K562 (cell line): ENCODE results near the gene MS4A8. TPM values are rescaled to one million over a fixed set of nuclear protein-coding genes. Genes with fewer than 3 reads are reported as not detected.

Experiments
- KLF16 ChIP-seq: IDR thresholded peaks from 2 replicates; pipeline ENCODE4 v1.6.1; 2016; ENCODE audit warnings: antibody characterized with exemption
- KLF6 ChIP-seq: fragments of 250-450 bp; sonication (Bioruptor Pico); IDR thresholded peaks from 2 replicates; pipeline ENCODE4 v1.4.0; 2020; ENCODE audit warnings: mild to moderate bottlenecking, moderate library complexity, borderline replicate concordance
- MAFF ChIP-seq: IDR thresholded peaks from 2 replicates; pipeline ENCODE4 v1.6.1; 2012; ENCODE audit warnings: low read length, improper control_type of control experiment
- NFE2 ChIP-seq: IDR thresholded peaks from 2 replicates; pipeline ENCODE4 v1.6.1; 2014; ENCODE audit warnings: antibody characterized with exemption, low read depth
- NFIX ChIP-seq: fragments of 250-450 bp; sonication (Bioruptor Pico); IDR thresholded peaks from 2 replicates; pipeline ENCODE4 v1.4.0; 2020; ENCODE audit warnings: low read depth, mild to moderate bottlenecking, moderate library complexity
- RAD51 ChIP-seq: fragments of 450-650 bp; IDR thresholded peaks from 2 replicates; pipeline ENCODE4 v1.7.1; 2016; ENCODE audit warnings: low read depth, mild to moderate bottlenecking, borderline replicate concordance
- RERE ChIP-seq: sonication (generic); formaldehyde crosslinking; IDR thresholded peaks from 2 replicates; pipeline ENCODE4 v1.8.0; 2023; ENCODE audit warnings: missing genetic modification reagents, mild to moderate bottlenecking, borderline replicate concordance
- SIX5 ChIP-seq, 2 experiments: IDR thresholded peaks; 2 replicates each; pipeline ENCODE4 v1.6.1; 2011; ENCODE audit warnings: low read length in 2 of 2, borderline replicate concordance in 1 of 2, low read depth in 1 of 2, mild to moderate bottlenecking in 1 of 2, moderate library complexity in 1 of 2; ENCODE audit not compliant: insufficient read depth in 1 of 2
- SMAD1 ChIP-seq: fragments of 150-350 bp; IDR thresholded peaks from 2 replicates; pipeline ENCODE4 v1.6.1; 2014; ENCODE audit warnings: low read length, low read depth; ENCODE audit not compliant: partially characterized antibody
- SMC3 ChIP-seq: conservative IDR thresholded peaks from 2 replicates; pipeline ENCODE4 v1.6.1; 2011; ENCODE audit warnings: low read depth, low read length, improper control_type of control experiment; ENCODE audit not compliant: insufficient read depth
- SRSF7 ChIP-seq: fragments of 200-400 bp; formaldehyde crosslinking; optimal IDR thresholded peaks from 2 replicates; pipeline ENCODE3; 2017; ENCODE audit warnings: mild to moderate bottlenecking, low read depth, low read length
- TBP ChIP-seq: optimal IDR thresholded peaks from 2 replicates; pipeline ENCODE3; 2011; ENCODE audit warnings: low read depth, low read length, improper control_type of control experiment
- TCF3 ChIP-seq: sonication (generic); formaldehyde crosslinking; IDR thresholded peaks from 2 replicates; pipeline ENCODE4 v1.4.0; 2020; ENCODE audit warnings: mild to moderate bottlenecking, missing genetic modification reagents
- THRA ChIP-seq: fragments of 450-650 bp; IDR thresholded peaks from 2 replicates; pipeline ENCODE4 v1.6.1; 2017; ENCODE audit warnings: mild to moderate bottlenecking, moderate library complexity
- ZBTB17 ChIP-seq: fragments of 450-650 bp; formaldehyde crosslinking; IDR thresholded peaks from 2 replicates; pipeline ENCODE4 v1.4.0; 2020; ENCODE audit warnings: mild to moderate bottlenecking
- ZFPM2 ChIP-seq: fragments of 250-450 bp; sonication (Bioruptor Pico); IDR thresholded peaks from 2 replicates; pipeline ENCODE4 v1.5.1; 2022; ENCODE audit warnings: mild to moderate bottlenecking
- ZNF165 ChIP-seq: fragments of 250-450 bp; sonication (Bioruptor Pico); IDR thresholded peaks from 2 replicates; pipeline ENCODE4 v1.4.0; 2020; ENCODE audit warnings: borderline replicate concordance
- ZNF174 ChIP-seq: fragments of 250-450 bp; sonication (Bioruptor Pico); IDR thresholded peaks from 2 replicates; pipeline ENCODE4 v1.4.0; 2020; ENCODE audit warnings: mild to moderate bottlenecking
- ZNF584 ChIP-seq: fragments of 200-800 bp; sonication (Bioruptor generic); IDR thresholded peaks from 2 replicates; pipeline ENCODE4 v1.6.1; 2016; ENCODE audit warnings: low read depth, mild to moderate bottlenecking, missing genetic modification characterization, missing compliant biosample characterization
- polyA plus RNA-seq, 8 experiments: library from polyadenylated mRNA; depleted of rRNA in 4 of 8; stranded (reverse) in 5 of 8; unstranded in 3 of 8; fragments of >200 nt; fragmentation: Nextera tagmentation in 2 of 8; fragmentation: Illumina TruSeq in 1 of 8; extraction: Ambion mirVana in 2 of 8; extraction: Trizol in 1 of 8; gene quantifications; 2 replicates each; pipeline versions ENCODE4 v1.2.1 to v1.2.3, GENCODE V29; 2011 to 2014; ENCODE audit warnings: inconsistent platforms in 1 of 8, missing spikeins in 1 of 8
- total RNA-seq, 7 experiments: library from RNA; depleted of rRNA in 6 of 7; stranded (reverse); fragments of >200 nt in 6 of 7; fragmentation: Illumina TruSeq in 2 of 7; extraction: Trizol in 2 of 7; gene quantifications; 2 replicates each; pipeline versions ENCODE4 v1.2.1 to v1.2.3, GENCODE V29; 2011 to 2021; ENCODE audit warnings: low replicate concordance in 1 of 7

Gene MS4A8
- total and polyA plus RNA-seq, 9 of the 15 experiments (the other 6 are each of a cell fraction or from before 2014, with no cell fraction given): not detected

- TF ChIP-seq MAFF (peak; percentile 59; the same call in 1 of the 2 replicates), ZFPM2 (CRISPR knock-in tag) (no peak), SIX5 (IDR thresholded peaks at IDR 0.05; ENCODE audit: borderline replicate concordance in 1 of 2, insufficient read depth in 1 of 2, low read depth in 1 of 2, low read length in 2 of 2) (no peak), SMAD1 (no peak), ZNF174 (CRISPR knock-in tag) (no peak), KLF6 (CRISPR knock-in tag) (no peak), TBP (no peak), KLF16 (no peak), ZBTB17 (CRISPR knock-in tag) (no peak), NFIX (CRISPR knock-in tag) (no peak), RAD51 (peak; percentile 93), TCF3 (CRISPR knock-in tag) (no peak), NFE2 (peak; percentile 60), SMC3 (no peak), ZNF584 (CRISPR knock-in tag) (no peak), ZNF165 (CRISPR knock-in tag) (no peak), THRA (no peak), RERE (CRISPR knock-in tag) (no peak), SRSF7 (no peak)
Observed at GRCh38 chr11:60753309-60753708, 53.9 kb downstream of the MS4A8 start (continued).
